Loucy (cell line): Measurements from ENCODE around the gene AGFG1.

Experiments used
- H2AFZ ChIP-seq: fragments of 200-600 bp; sonication (generic); 2 replicates; pipeline ENCODE4 v1.6.0; 2016; ENCODE audit warnings: antibody characterized with exemption, mild to moderate bottlenecking, low read length, moderate library complexity
- H3F3A ChIP-seq: fragments of 200-600 bp; 2 replicates; pipeline ENCODE4 v1.6.0; 2016; ENCODE audit warnings: antibody characterized with exemption, low read depth, mild to moderate bottlenecking
- H3K27me3 ChIP-seq: fragments of 200-600 bp; sonication (generic); 2 replicates; pipeline ENCODE4 v1.6.1; 2014; ENCODE audit warnings: low read length, mild to moderate bottlenecking; ENCODE audit not compliant: insufficient read depth, poor library complexity, severe bottlenecking
- H3K36me3 ChIP-seq: fragments of 200-600 bp; sonication (generic); 2 replicates; pipeline ENCODE4 v1.6.1; 2016; ENCODE audit warnings: low read length; ENCODE audit not compliant: insufficient read depth
- H3K4me1 ChIP-seq: fragments of 200-600 bp; sonication (generic); 2 replicates; pipeline ENCODE4 v1.5.1; 2014; ENCODE audit warnings: low read length, mild to moderate bottlenecking; ENCODE audit not compliant: insufficient read depth, poor library complexity, severe bottlenecking
- H3K4me2 ChIP-seq: fragments of 200-600 bp; sonication (generic); 2 replicates; pipeline ENCODE4 v1.6.0; 2014; ENCODE audit warnings: antibody characterized with exemption, low read length, low read depth, mild to moderate bottlenecking; ENCODE audit not compliant: poor library complexity, severe bottlenecking
- H3K4me3 ChIP-seq: fragments of 200-600 bp; sonication (generic); 2 replicates; pipeline ENCODE4 v1.5.1; 2014; ENCODE audit warnings: low read length, mild to moderate bottlenecking, mixed read lengths; ENCODE audit not compliant: poor library complexity, severe bottlenecking
- H3K79me2 ChIP-seq: fragments of 200-600 bp; sonication (generic); 2 replicates; pipeline ENCODE4 v1.6.1; 2014; ENCODE audit warnings: low read length; ENCODE audit not compliant: insufficient read depth
- H3K9ac ChIP-seq: fragments of 200-600 bp; sonication (generic); 2 replicates; pipeline ENCODE4 v1.6.0; 2014; ENCODE audit warnings: mild to moderate bottlenecking, low read depth, low read length, moderate library complexity; ENCODE audit not compliant: poor library complexity, severe bottlenecking
- H3K9me2 ChIP-seq: fragments of 200-600 bp; sonication (generic); replicated peaks from 2 replicates; pipeline ENCODE4 v1.6.1; 2016; ENCODE audit warnings: low read depth, low read length, mixed read lengths
- H3K9me3 ChIP-seq: fragments of 200-600 bp; sonication (generic); 2 replicates; pipeline ENCODE4 v1.6.1; 2014; ENCODE audit warnings: mild to moderate bottlenecking, antibody characterized with exemption, low read length, low read depth; ENCODE audit not compliant: insufficient read depth
- H4K20me1 ChIP-seq: fragments of 200-600 bp; sonication (generic); 2 replicates; pipeline ENCODE4 v1.6.0; 2014; ENCODE audit warnings: antibody characterized with exemption, low read length, mild to moderate bottlenecking; ENCODE audit not compliant: insufficient read depth, poor library complexity, severe bottlenecking
- EZH2phosphoT487 ChIP-seq: fragments of 200-600 bp; IDR thresholded peaks from 2 replicates; pipeline ENCODE4 v1.6.1; 2018; ENCODE audit warnings: antibody characterized with exemption, mild to moderate bottlenecking, moderate library complexity, borderline replicate concordance
- TF ChIP-seq, protein P1 (sequence below): fragments of 200-600 bp; sonication (generic); conservative IDR thresholded peaks from 2 replicates; pipeline ENCODE4 v1.5.1; 2014; ENCODE audit warnings: mild to moderate bottlenecking, antibody characterized with exemption, low read length

The AGFG1 gene

DNA sequence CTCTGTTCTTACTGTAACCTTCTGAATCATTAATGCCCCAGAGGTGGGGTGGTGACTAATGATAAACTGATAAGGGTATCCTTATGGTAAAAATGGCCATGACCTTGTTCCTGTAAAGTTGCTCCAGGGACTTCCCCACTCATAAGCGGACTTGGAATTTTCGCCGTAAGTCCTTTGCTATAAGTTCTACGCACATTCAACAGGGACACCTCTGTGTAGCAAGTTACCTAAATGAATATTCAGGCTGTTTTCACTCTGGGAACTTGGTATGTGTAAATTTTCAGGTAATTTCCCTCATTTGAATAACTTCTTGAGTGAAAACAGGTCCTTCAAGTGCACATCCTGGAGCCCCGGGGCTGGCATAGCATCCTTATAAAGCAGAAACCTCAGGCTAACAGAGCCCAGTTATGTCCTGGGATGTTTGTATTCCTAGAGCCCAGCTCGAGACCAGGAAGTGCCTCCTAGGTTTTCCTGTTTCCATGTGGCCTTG, 9.4 kb upstream of the AGFG1 start:
- no peaks in the 10 kb centered on the region for H3K36me3 ChIP-seq
- no peaks in the 10 kb centered on the region for H3K9me2 ChIP-seq
- no peaks in the 10 kb centered on the region for H3F3A ChIP-seq
- H2AFZ ChIP-seq, result no peak overlapping the region
- peaks cover 21% of the 10 kb centered on the region for H3K4me1 ChIP-seq
- no peaks in the 10 kb centered on the region for H4K20me1 ChIP-seq
- no peak overlapping the region for H3K9ac ChIP-seq
- no peaks in the 10 kb centered on the region for H3K9me3 ChIP-seq
- no peak overlapping the region for H3K4me2 ChIP-seq
- H3K79me2 ChIP-seq, result no peaks in the 10 kb centered on the region
- peaks cover 29% of the 10 kb centered on the region for H3K27me3 ChIP-seq
- no peak for TF ChIP-seq EZH2phosphoT487
- TF ChIP-seq, protein P1, sequence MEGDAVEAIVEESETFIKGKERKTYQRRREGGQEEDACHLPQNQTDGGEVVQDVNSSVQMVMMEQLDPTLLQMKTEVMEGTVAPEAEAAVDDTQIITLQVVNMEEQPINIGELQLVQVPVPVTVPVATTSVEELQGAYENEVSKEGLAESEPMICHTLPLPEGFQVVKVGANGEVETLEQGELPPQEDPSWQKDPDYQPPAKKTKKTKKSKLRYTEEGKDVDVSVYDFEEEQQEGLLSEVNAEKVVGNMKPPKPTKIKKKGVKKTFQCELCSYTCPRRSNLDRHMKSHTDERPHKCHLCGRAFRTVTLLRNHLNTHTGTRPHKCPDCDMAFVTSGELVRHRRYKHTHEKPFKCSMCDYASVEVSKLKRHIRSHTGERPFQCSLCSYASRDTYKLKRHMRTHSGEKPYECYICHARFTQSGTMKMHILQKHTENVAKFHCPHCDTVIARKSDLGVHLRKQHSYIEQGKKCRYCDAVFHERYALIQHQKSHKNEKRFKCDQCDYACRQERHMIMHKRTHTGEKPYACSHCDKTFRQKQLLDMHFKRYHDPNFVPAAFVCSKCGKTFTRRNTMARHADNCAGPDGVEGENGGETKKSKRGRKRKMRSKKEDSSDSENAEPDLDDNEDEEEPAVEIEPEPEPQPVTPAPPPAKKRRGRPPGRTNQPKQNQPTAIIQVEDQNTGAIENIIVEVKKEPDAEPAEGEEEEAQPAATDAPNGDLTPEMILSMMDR, result no peak
- no peak overlapping the region for H3K4me3 ChIP-seq

DNA sequence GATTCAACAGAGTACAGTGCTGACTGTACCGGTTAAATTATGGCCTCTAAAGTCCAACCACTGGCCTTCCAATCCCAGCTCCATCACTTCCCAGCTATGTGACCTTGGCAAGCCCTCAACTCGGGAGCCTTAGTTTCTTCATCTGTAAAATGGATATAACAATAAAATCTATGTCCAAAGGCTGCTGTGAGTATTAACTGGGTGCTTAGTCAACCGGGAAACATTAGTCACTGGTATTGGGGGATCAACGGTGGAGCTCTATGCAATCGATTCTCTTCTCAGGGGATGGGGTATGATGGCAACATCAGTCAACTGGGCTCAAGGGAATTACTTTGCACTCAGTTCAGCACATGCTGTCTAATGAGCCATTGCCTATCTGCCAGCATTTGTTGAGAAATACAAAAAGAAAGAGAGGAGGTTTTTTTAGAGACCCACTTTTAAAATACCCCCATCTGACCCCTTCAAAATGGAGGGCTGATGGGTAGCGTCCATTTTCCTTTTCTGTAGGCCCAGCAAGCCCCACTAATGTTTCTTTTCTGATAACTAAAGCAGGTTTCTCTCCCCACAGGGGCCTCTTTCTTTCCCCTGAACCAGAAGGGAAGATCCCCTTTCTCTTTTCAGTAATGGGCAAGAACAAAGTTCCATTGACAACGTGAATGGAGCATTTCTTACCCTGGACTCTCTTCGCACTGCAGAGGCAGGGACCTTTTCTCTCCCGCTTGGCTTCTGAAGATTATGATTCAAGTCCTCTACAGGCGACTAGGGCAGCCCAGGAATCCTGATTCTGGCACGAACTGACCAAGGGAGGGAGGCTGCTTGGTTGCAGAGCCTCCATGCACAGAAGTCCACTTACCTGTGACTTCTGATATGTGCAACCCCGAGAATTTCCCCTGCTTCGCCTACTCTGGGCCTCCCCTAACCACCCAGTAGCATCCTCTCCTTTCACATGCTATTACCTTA, 8.7 kb upstream of the AGFG1 start:
- H3K36me3 ChIP-seq, result no peaks in the 10 kb centered on the region
- no peaks in the 10 kb centered on the region for H3K9me3 ChIP-seq
- H4K20me1 ChIP-seq, result no peaks in the 10 kb centered on the region
- no peaks in the 10 kb centered on the region for H3K79me2 ChIP-seq
- no peak overlapping the region for H3K4me3 ChIP-seq
- no peak overlapping the region for H3K9ac ChIP-seq
- peaks cover 21% of the 10 kb centered on the region for H3K4me1 ChIP-seq
- H3K4me2 ChIP-seq, result no peak overlapping the region
- no peak overlapping the region for H2AFZ ChIP-seq
- peaks cover 22% of the 10 kb centered on the region for H3K27me3 ChIP-seq
- no peaks in the 10 kb centered on the region for H3K9me2 ChIP-seq
- no peaks in the 10 kb centered on the region for H3F3A ChIP-seq
- TF ChIP-seq, protein P1, result no peak
- no peak for TF ChIP-seq EZH2phosphoT487

DNA sequence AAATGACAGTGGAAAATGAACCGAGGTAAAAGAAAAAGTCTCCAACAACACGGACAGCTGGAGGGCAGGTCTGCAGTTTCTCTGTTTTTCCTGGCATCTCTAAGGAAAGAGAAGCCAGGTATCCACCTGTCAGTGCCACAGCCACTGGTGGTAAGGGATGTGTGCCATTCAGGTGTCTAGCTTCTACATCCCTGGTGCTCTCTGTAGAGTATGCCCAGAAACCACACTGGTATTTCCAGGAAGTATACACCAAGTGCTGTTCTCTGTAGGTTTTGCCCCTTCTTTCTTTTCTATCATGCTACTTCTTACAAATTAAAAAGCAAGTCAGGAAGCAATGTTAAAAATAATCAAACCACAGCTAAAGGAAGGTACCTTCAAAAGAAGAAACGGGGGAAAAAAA, 7.6 kb upstream of the AGFG1 start:
- Histone ChIP-seq H3K9me2 (no peaks in the 10 kb centered on the region), H3K4me1 (peaks cover 21% of the 10 kb centered on the region), H3K36me3 (no peaks in the 10 kb centered on the region), H2AFZ (no peak overlapping the region), H4K20me1 (no peaks in the 10 kb centered on the region), H3K4me3 (no peak overlapping the region), H3F3A (no peaks in the 10 kb centered on the region), H3K9me3 (no peaks in the 10 kb centered on the region), H3K27me3 (peaks cover 13% of the 10 kb centered on the region), H3K9ac (no peak overlapping the region), H3K4me2 (peak overlapping the region; percentile 23), H3K79me2 (no peaks in the 10 kb centered on the region)
- no peak for TF ChIP-seq EZH2phosphoT487
- TF ChIP-seq, protein P1, result no peak
